HG03442 (cell line): Measurements from ENCODE around the gene FOXE3.

Source experiments
- ATAC-seq: cut with Tn5 transposase; IDR thresholded peaks from one replicate; pipeline ENCODE4 v1.9.1; 2021; ENCODE audit warnings: mild to moderate bottlenecking, moderate library complexity; ENCODE audit not compliant: unreplicated experiment

FOXE3 gene

GRCh38 chr1:47434051-47434842, 18.2 kb downstream of the FOXE3 start:
- ATAC-seq: no peak

DNA sequence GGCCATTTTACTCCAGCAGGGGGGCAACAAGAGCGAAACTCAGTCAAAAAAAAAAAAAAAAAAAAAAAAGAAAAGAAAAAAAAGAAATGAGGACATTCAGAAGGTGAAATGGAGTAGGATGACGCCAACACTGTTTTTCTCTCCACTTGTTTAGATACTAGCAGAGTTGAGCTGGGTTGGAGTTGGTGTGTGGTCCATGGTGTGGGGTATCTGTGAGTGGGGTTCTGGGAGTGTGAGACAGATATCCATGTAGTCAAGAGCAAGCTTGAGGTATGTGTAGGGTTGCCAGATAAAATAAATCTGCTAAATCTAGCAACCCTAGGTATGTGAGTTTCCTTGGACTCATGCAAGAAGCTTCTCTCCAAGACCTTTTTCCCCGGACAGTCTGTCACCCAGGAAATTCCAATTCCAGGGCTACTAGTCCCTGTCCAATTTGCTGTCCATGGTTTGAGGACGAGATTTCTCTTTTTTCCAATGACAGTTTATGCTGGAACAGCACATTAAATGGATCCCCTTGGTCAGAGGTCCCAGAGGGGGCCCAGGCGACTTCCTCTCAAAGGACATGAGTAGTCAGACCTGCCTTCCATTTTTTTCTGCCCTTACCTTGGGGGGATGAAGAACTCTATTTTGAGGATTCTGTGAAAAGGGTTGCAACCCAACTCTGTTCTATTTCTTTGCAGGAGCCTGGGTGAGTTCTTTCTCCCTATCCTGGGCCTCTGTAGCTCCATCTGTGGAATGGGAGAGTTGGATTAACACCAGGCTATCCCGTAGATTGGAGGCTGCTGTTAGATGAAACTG, 19.6 kb downstream of the FOXE3 start:
- ATAC-seq: no peak

- ATAC-seq: peak; percentile 37
Observed at GRCh38 chr1:47436304-47436978, 20.4 kb downstream of the FOXE3 start.

GRCh38 chr1:47436979-47437446, 20.9 kb downstream of the FOXE3 start:
- ATAC-seq: peak; percentile 9

- peak; percentile 80 for ATAC-seq
Observed at GRCh38 chr1:47437447-47438164, 21.5 kb downstream of the FOXE3 start, which contains the start of gene FOXD2. Gene FOXD2, plus strand, starts transcription at chr1:47438044. Its CDS starts 92 bp downstream, at chr1:47438136.

- no peak for ATAC-seq
Observed at GRCh38 chr1:47438165-47439016, 22.3 kb downstream of the FOXE3 start.

DNA sequence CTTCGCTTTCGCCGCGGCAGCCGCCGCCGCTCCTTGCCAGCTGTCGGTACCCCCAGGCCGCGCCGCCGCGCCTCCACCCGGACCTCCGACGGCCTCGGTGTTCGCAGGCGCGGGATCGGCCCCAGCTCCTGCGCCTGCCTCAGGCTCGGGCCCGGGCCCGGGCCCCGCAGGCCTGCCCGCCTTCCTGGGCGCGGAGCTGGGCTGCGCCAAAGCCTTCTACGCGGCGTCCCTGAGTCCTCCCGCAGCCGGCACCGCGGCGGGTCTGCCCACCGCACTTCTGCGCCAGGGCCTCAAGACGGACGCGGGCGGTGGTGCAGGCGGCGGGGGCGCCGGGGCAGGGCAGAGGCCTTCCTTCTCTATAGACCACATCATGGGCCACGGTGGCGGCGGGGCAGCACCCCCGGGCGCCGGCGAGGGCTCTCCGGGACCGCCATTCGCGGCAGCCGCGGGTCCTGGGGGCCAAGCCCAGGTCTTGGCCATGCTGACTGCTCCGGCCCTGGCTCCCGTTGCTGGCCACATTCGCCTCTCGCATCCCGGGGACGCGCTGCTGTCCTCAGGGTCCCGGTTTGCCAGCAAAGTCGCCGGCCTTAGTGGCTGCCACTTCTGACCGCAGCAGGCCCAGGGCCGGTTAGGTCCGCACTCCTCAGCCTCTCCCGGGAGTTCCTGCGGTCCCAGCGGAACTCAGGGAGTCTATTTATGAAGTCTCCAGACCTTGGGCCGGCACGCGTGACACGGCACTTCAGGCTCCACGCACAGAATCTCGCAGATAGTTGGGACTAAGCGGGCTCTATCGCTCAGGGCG, 23.1 kb downstream of the FOXE3 start:
- no peak for ATAC-seq

- ATAC-seq: no peak
Observed at GRCh38 chr1:47439819-47440598, 23.9 kb downstream of the FOXE3 start.

DNA sequence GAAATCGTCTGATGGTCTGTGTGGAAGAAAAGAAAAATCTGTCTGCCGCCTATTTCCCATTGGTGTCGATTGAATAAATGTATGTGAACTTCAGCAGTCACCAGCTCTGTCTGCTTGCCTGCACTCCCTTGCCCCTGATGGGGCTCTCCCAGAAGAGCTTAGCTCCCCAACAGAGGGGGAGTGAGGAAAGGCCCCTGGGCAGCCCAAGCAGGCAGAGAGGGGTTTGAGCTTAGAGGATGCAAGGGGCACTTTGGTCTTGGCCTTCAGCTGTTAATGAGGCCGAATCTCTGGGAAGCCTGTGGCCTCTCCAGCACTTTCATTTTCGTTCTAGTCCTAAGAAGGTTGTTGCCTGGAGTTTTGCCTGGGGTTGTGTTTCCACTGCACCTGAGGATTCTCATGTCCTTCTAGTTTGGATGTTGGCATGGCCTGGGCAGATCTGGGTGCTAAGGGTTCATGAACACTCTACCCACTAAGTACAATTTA, 24.6 kb downstream of the FOXE3 start:
- no peak for ATAC-seq

DNA sequence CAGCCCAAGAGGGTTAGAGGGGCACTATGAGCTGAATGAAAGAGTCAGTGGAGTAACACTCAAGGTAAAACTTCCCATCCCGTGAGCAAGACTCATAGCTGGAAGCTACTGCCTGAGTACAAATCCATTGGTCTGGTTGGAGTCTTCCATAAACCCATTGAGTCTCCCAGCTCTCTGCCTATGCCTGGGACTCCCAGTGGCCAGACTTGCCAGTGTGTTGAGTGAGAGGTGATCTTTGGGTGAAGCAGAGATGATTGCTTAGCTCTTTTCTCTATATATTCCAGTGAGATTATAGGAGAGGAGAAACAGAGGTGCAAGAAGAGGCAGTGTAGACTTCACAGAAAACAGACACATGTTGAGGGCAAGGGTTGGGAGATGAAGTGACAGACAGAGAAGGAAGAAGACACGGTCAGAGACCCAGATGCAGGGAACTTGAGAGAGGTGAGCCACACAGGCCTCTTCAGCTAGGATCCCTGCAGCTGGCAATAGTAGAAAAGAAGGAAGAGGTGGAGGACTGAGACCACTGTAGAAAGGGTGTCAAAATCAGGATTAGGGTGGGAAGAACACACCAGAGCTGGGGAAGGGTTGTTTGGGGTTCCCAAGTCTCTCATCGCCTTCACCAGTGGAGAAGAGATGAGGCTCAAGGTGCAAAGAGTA, 25.5 kb downstream of the FOXE3 start:
- no peak for ATAC-seq

DNA sequence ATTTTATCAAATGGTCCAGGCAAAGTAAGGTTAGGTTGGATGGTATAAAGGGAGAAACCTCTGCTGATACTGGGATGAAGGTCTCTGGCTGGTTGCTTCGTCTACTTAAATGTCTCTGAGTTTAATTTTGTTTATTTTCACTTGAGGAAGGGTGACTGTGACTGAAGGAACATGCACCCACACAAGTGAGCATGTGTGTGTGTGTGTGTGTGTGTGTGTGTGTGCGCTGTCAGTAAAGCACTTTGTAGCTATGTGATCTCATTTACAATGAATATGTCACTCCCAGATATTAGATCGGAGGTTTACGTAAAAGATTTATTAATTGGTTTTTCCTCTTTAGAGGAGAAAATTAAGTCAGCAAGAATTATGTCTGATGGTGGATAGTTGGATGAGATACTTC, 26.1 kb downstream of the FOXE3 start:
- no peak for ATAC-seq

DNA sequence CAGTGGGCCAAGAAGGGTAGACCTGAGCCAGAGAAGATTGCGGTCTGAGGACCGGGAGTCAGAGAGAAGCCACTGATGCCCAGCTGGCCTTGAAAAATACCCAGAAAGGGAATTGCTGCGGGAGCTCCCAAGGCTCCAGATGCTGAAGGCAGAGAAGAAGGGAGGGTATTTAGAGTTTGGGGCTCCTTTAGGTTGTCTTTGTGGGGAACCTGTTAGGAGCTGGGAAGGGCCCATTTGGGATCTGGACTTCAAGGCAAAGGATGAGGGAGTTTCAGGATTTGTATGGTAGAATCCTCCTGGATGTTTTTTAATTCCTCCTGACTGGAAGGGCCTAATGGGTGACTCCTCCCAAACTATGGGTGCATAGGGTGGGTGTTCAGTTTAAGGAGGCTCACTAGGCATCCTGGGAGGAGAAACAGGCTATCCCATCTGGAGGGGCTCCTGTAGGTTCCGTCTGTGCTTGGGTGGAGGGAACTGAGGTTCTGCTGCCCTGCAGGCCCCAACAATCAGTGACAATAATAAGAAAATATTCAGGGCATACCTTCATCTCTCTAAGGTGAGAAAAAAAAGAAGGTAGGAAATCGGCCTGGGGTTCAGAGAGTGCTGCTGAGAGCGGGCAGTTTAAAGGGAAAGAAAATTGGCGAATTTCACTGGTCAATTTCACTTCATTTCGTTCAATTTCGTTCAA, 26.9 kb downstream of the FOXE3 start:
- ATAC-seq: no peak

DNA sequence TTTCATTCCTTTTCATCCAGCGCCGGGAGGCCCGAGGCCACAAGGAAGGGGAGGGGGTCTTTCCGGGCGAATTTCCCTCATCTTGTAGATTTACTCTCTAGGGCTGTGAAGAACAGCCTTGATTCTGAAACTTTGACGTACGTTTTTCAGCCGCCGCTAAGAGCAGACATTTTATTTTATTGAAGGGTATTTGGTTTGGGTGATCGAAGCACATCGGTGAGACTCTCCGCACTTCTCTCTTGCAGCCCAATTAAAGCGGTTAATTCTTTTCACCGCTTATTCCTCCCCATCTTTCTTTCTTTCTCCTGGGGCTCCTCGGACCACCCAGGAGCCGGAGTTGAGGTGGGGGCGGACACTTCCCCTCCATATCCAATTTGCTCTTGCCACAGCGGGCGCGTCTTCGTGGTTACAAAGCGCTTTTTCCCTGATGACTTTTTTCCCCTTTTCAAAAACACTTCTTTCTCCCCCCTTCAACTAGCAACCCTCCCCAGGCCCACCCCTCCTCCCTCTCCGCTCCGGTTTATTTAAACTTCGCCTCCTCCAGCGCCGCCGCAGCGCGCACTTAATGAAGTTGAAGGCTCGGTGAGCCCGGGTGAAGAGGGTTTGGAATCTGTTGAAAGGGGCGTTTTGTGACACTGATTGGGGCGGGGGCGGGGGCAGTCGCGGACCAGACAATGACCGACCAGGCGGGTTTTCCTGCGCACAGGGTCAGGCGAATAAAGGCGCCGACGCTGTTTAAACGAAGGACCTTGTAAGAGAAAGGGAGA, 27.6 kb downstream of the FOXE3 start:
- ATAC-seq: no peak

- no peak for ATAC-seq
Observed at GRCh38 chr1:47444297-47444561, 28.1 kb downstream of the FOXE3 start.

GRCh38 chr1:47444562-47445465, 28.7 kb downstream of the FOXE3 start:
- peak; percentile 55 for ATAC-seq
